GM19035 (cell line): Measurements from ENCODE around the gene FIZ1.
"Not testable (repeated sequence)": the region's sequence is repeated elsewhere in the genome, so short reads cannot be mapped to it uniquely, and the experiment has no call there.

Source experiments
- ATAC-seq: cut with Tn5 transposase; IDR thresholded peaks from one replicate; pipeline ENCODE4 v1.9.1; 2021; ENCODE audit not compliant: unreplicated experiment

The FIZ1 gene

DNA sequence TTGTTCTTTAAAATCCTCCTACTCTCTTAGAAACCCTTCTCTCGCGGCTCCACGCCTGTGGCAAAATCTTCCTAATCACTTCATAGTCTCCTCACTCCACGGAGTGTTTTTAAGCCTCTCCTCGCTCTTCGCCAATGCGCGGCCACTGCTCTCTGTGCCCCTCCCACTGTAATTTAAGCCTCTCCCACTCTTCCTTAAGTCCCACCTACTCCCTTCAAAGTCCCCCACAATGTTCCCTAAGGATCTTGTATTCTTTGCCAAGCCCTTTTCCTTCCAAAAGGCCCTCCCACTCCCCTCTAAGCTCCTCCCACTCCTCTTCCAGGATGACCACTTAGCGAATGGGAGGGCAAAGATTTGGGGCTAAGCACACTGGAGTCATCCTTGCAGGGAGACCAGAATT is 1.3 kb downstream of the FIZ1 start:
- no peak for ATAC-seq

- no peak for ATAC-seq
Measured at GRCh38 chr19:55597501-55597921, 1.8 kb downstream of the FIZ1 start.

- ATAC-seq: no peak
Measured at GRCh38 chr19:55596304-55596703, 3.0 kb downstream of the FIZ1 start.

DNA sequence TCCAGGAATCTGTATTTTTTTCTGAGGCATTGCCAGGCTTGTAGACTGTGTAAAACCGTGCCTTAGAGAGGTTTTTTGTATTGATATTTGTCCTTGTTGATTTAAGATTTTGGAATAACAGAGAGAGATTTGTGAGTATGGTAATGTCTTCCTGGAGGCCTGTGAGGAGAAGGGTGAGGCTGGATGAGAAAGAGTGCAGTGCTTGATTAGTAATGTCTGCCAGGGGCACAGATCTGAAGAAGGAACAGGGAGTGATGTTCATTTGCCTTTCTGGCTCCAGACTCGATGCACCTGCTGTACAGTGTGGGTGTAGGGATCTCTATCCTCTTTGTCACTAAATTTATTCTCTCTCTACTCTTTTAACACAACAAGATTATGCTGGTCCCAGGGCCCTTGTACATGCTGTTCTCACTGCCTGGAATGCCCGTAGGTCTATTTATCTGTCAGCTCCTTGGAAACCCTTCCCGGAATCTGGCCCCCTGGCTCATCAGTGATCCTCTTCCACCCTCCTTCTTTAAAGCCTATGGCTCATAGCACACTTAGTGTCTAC is 4.2 kb downstream of the FIZ1 start:
- no peak for ATAC-seq

GRCh38 chr19:55593096-55593772 is 6.1 kb downstream of the FIZ1 start:
- ATAC-seq: no peak

- no peak for ATAC-seq
Measured at GRCh38 chr19:55592391-55593090, 6.8 kb downstream of the FIZ1 start.

DNA sequence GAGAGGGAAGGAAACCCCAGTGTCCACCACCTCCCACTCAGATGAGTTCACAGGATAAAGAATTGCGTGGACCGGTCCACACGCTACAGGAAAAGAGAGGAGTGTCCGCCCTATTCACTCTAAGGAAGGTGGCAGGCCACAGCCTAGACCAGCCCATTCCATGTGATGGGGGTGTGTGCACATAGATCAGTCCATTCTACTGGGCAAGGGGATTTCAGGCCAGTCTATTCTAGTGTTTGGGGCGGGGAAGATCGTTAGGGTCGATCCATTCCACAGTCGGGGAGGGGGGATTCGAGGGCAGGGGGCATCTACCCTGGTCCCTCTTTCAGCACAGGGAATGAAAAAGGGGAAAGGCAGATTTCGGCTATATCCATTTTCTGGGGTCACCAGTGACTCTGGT is 7.8 kb downstream of the FIZ1 start:
- ATAC-seq: no peak

DNA sequence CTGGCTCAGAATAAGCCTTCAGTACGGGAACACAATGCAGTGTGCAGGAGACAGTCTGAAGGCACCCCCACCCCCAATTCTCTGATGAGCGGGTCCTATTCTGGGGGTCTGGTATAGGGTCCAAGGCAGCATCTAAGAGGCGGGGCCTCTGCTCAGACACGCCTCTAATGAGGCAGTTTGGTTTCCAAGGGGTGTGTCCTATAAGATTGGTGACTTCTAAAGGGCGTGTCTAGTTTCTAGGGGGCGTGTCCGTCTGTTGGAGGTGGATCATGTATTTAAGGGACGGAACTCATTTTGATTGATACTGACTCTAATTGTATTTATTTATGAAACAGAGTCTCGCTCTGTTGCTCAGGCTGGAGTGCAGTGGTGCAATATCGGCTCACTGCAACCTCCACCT is 8.7 kb downstream of the FIZ1 start:
- ATAC-seq: no peak

- no peak for ATAC-seq
Measured at GRCh38 chr19:55590109-55590508, 9.2 kb downstream of the FIZ1 start.

- ATAC-seq: no peak
Measured at GRCh38 chr19:55588738-55589137, 10.6 kb downstream of the FIZ1 start.

- peak; percentile 94 for ATAC-seq
Measured at GRCh38 chr19:55586976-55587668, 12.2 kb downstream of the FIZ1 start.

GRCh38 chr19:55585658-55586339 is 13.5 kb downstream of the FIZ1 start:
- ATAC-seq: no peak

GRCh38 chr19:55584871-55585270 is 14.4 kb downstream of the FIZ1 start:
- no peak for ATAC-seq

GRCh38 chr19:55583897-55584296 is 15.4 kb downstream of the FIZ1 start:
- ATAC-seq: not testable (repeated sequence)

GRCh38 chr19:55582284-55582683 is 17.0 kb downstream of the FIZ1 start:
- not testable (repeated sequence) for ATAC-seq

DNA sequence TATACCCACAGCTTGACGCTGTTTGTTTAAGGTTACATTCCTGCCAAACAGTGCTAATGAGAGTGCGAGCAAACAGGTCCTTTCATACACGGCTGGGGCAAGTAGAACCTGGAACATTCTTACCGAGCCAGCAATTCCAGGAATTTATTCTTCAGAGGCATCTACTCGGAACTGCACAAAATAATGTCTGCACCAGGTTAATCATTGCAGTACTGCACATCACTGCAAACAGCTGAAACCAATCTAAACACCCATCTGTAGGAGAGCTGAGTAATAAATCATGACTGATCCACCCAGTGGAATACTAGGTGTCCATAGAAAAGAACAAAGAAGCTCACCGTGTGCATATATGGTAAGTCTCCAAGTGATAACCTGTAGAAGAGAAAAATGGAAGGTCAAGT is 17.5 kb downstream of the FIZ1 start:
- no peak for ATAC-seq

- ATAC-seq: no peak
Measured at GRCh38 chr19:55581145-55581822, 18.0 kb downstream of the FIZ1 start.

- no peak for ATAC-seq
Measured at GRCh38 chr19:55580628-55581144, 18.6 kb downstream of the FIZ1 start, which contains the start of gene ZNF579. Gene ZNF579 (minus strand): TSS chr19:55580848. CDS start chr19:55579639, 1,209 bp downstream.

- no peak for ATAC-seq
Measured at GRCh38 chr19:55579766-55580621, 19.3 kb downstream of the FIZ1 start.
